HepG2 (cell line): ENCODE data around the gene DAPK3. TPM values are rescaled to one million over a fixed set of nuclear protein-coding genes. Genes with fewer than 3 reads are reported as not detected.
A peak's percentile ranks its signal among the peaks of the same experiment; 100 is the strongest.

Source experiments
- polyA plus RNA-seq, 8 experiments: library from polyadenylated mRNA; depleted of rRNA in 3 of 8; stranded (reverse) in 7 of 8; unstranded in 1 of 8; fragments of >200 nt; fragmentation: Illumina TruSeq in 4 of 8; extraction: Trizol in 4 of 8; gene quantifications; 2 replicates each; pipeline versions ENCODE4 v1.2.1 to v1.2.3, GENCODE V29; 2011 to 2016; ENCODE audit warnings: low read depth in 4 of 8, missing spikeins in 1 of 8, mixed read lengths in 1 of 8; ENCODE audit not compliant: insufficient read depth in 1 of 8
- total RNA-seq, 5 experiments: library from RNA; depleted of rRNA; stranded (reverse); fragments of >200 nt; fragmentation: Illumina TruSeq; extraction: Trizol; gene quantifications; 2 replicates each; pipeline ENCODE4 v1.2.3, GENCODE V29; 2016; ENCODE audit warnings: low read depth in 1 of 5
- TF ChIP-seq, protein P1 (sequence below): sonication (generic); formaldehyde crosslinking; IDR thresholded peaks from 2 replicates; pipeline ENCODE4 v1.5.1; 2020; ENCODE audit warnings: mild to moderate bottlenecking, missing genetic modification reagents, moderate library complexity
- TF ChIP-seq, protein P2 (sequence below): sonication (generic); formaldehyde crosslinking; IDR thresholded peaks from 2 replicates; pipeline ENCODE4 v1.4.0; 2020; ENCODE audit warnings: mild to moderate bottlenecking, missing genetic modification reagents
- TF ChIP-seq, protein P3 (sequence below): sonication (generic); formaldehyde crosslinking; IDR thresholded peaks from 2 replicates; pipeline ENCODE4 v1.5.0; 2020; ENCODE audit warnings: mild to moderate bottlenecking, missing genetic modification reagents, moderate library complexity

The DAPK3 gene
- total and polyA plus RNA-seq, 2 of the 13 experiments (the other 11 are each of a cell fraction or from before 2014, with no cell fraction given) = 30.5 to 37.3 TPM

- TF ChIP-seq, protein P1, sequence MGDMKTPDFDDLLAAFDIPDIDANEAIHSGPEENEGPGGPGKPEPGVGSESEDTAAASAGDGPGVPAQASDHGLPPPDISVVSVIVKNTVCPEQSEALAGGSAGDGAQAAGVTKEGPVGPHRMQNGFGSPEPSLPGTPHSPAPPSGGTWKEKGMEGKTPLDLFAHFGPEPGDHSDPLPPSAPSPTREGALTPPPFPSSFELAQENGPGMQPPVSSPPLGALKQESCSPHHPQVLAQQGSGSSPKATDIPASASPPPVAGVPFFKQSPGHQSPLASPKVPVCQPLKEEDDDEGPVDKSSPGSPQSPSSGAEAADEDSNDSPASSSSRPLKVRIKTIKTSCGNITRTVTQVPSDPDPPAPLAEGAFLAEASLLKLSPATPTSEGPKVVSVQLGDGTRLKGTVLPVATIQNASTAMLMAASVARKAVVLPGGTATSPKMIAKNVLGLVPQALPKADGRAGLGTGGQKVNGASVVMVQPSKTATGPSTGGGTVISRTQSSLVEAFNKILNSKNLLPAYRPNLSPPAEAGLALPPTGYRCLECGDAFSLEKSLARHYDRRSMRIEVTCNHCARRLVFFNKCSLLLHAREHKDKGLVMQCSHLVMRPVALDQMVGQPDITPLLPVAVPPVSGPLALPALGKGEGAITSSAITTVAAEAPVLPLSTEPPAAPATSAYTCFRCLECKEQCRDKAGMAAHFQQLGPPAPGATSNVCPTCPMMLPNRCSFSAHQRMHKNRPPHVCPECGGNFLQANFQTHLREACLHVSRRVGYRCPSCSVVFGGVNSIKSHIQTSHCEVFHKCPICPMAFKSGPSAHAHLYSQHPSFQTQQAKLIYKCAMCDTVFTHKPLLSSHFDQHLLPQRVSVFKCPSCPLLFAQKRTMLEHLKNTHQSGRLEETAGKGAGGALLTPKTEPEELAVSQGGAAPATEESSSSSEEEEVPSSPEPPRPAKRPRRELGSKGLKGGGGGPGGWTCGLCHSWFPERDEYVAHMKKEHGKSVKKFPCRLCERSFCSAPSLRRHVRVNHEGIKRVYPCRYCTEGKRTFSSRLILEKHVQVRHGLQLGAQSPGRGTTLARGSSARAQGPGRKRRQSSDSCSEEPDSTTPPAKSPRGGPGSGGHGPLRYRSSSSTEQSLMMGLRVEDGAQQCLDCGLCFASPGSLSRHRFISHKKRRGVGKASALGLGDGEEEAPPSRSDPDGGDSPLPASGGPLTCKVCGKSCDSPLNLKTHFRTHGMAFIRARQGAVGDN (CRISPR knock-in tag) = peak; percentile 18; the same call in 1 of the 2 replicates
- TF ChIP-seq, protein P2, sequence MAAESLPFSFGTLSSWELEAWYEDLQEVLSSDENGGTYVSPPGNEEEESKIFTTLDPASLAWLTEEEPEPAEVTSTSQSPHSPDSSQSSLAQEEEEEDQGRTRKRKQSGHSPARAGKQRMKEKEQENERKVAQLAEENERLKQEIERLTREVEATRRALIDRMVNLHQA (CRISPR knock-in tag) = no peak
- TF ChIP-seq, protein P3, sequence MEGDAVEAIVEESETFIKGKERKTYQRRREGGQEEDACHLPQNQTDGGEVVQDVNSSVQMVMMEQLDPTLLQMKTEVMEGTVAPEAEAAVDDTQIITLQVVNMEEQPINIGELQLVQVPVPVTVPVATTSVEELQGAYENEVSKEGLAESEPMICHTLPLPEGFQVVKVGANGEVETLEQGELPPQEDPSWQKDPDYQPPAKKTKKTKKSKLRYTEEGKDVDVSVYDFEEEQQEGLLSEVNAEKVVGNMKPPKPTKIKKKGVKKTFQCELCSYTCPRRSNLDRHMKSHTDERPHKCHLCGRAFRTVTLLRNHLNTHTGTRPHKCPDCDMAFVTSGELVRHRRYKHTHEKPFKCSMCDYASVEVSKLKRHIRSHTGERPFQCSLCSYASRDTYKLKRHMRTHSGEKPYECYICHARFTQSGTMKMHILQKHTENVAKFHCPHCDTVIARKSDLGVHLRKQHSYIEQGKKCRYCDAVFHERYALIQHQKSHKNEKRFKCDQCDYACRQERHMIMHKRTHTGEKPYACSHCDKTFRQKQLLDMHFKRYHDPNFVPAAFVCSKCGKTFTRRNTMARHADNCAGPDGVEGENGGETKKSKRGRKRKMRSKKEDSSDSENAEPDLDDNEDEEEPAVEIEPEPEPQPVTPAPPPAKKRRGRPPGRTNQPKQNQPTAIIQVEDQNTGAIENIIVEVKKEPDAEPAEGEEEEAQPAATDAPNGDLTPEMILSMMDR (CRISPR knock-in tag) = peak; percentile 11; the same call in 1 of the 2 replicates
Measured at GRCh38 chr19:3966051-3967017, 4.6 kb downstream of the DAPK3 start (continued).
